K562 (cell line): ENCODE measurements around the gene KITLG. TPM values are rescaled to one million over a fixed set of nuclear protein-coding genes. Genes with fewer than 3 reads are reported as not detected.

Source experiments
- ATAC-seq: fragments of 200-7000 bp; cut with Tn5 transposase; 3 replicates; pipeline ENCODE4 v1.9.1; 2020; ENCODE audit warnings: moderate library complexity
- BruUV-seq: library from RNA; stranded (reverse); fragments of 400-500 nt; replicated peaks from 2 replicates; lab custom pipeline; 2021; lab: Mats Ljungman, UMichigan
- CTCF ChIA-PET: fragments of 300-600 bp; formaldehyde crosslinking; extraction: SDS; loops from one replicate; lab custom pipeline; 2021; ENCODE audit warnings: low intra/inter-chr PET ratio; lab: Yijun Ruan, JAX
- POLR2A ChIA-PET: fragments of 300-600, 350-650 bp; sonication (Branson Sonifier 250); formaldehyde crosslinking; extraction: SDS; loops from one replicate; lab custom pipeline; 2021; ENCODE audit warnings: antibody characterized with exemption, inconsistent platforms; lab: Yijun Ruan, JAX
- DNase-seq, 4 experiments: peaks; one replicate each; pipeline versions ENCODE4 v3.0.0 to v3.0.0-alpha.2; 2011 to 2018; ENCODE audit warnings: low spot score in 3 of 4, mixed read lengths in 3 of 4; ENCODE audit errors: extremely low read depth in 1 of 4
- FAIRE-seq: peaks from 2 replicates; lab custom pipeline; 2011; peaks lifted over from hg19 to GRCh38; lab: Jason Lieb, UNC
- H2AFZ ChIP-seq: 2 replicates; pipeline ENCODE4 v1.6.0; 2011; ENCODE audit warnings: low read depth, low read length, control low read depth, inconsistent platforms
- H3K27ac ChIP-seq: fragments of 200-600 bp; 3 replicates; pipeline ENCODE4 v1.8.0; 2011; ENCODE audit warnings: low read depth, mild to moderate bottlenecking, control low read depth, inconsistent platforms, low read length, moderate library complexity, mixed read lengths; ENCODE audit errors: extremely low read depth
- H3K27me3 ChIP-seq, 2 experiments: fragments of 300-600 bp in 1 of 2; 2 replicates in 1 of 2; 3 replicates in 1 of 2; pipeline versions ENCODE4 v1.6.0 to v1.8.0; 2011; ENCODE audit warnings: inconsistent platforms in 2 of 2, low read length in 2 of 2, mild to moderate bottlenecking in 1 of 2, mixed read lengths in 1 of 2, moderate library complexity in 1 of 2; ENCODE audit not compliant: control insufficient read depth in 2 of 2, insufficient read depth in 2 of 2
- H3K36me3 ChIP-seq: fragments of 300-600 bp; 3 replicates; pipeline ENCODE4 v1.8.0; 2011; ENCODE audit warnings: mild to moderate bottlenecking, low read length, inconsistent platforms; ENCODE audit not compliant: control insufficient read depth, insufficient read depth
- H3K4me1 ChIP-seq, 2 experiments: fragments of 200-600 bp in 1 of 2; replicated peaks in 1 of 2; 2 replicates in 1 of 2; 3 replicates in 1 of 2; pipeline versions ENCODE4 v1.5.1 to v1.8.0; 2011; ENCODE audit warnings: inconsistent platforms in 2 of 2, low read length in 2 of 2, mild to moderate bottlenecking in 1 of 2, mixed read lengths in 1 of 2, moderate library complexity in 1 of 2; ENCODE audit not compliant: control insufficient read depth in 2 of 2, insufficient read depth in 2 of 2
- H3K4me2 ChIP-seq: 2 replicates; pipeline ENCODE4 v1.6.1; 2011; ENCODE audit warnings: low read length, control low read depth, inconsistent platforms, mixed read lengths; ENCODE audit not compliant: insufficient read depth
- H3K4me3 ChIP-seq: fragments of 200-600 bp; sonication (generic), shearing (Covaris generic); 2 replicates; pipeline ENCODE4 v1.5.1; 2016; ENCODE audit warnings: control low read depth, inconsistent platforms
- H3K79me2 ChIP-seq: fragments of 200-600 bp; 3 replicates; pipeline ENCODE4 v1.8.0; 2011; ENCODE audit warnings: low read length, inconsistent platforms; ENCODE audit not compliant: control insufficient read depth, insufficient read depth
- H3K9ac ChIP-seq, 2 experiments: 2 replicates each; pipeline versions ENCODE4 v1.6.0 to v1.6.1; 2011; ENCODE audit warnings: low read depth in 2 of 2, low read length in 2 of 2, control low read depth in 1 of 2, inconsistent platforms in 1 of 2, mild to moderate bottlenecking in 1 of 2, mixed read lengths in 1 of 2; ENCODE audit not compliant: insufficient read depth in 1 of 2
- H3K9me1 ChIP-seq: one replicate; pipeline ENCODE4 v1.6.0; 2011; ENCODE audit warnings: inconsistent platforms, mild to moderate bottlenecking, low read length, moderate library complexity; ENCODE audit not compliant: control insufficient read depth, insufficient read depth
- H3K9me3 ChIP-seq: replicated peaks from 2 replicates; pipeline ENCODE4 v1.5.1; 2011; ENCODE audit warnings: low read depth, low read length, inconsistent platforms; ENCODE audit not compliant: control insufficient read depth, insufficient read depth
- H4K20me1 ChIP-seq: replicated peaks from 2 replicates; pipeline ENCODE4 v1.6.1; 2011; ENCODE audit warnings: low read length, inconsistent platforms, mixed read lengths; ENCODE audit not compliant: control insufficient read depth, insufficient read depth
- ETS2 ChIP-seq: IDR thresholded peaks from 2 replicates; pipeline ENCODE4 v1.6.1; 2016; ENCODE audit warnings: borderline replicate concordance, missing genetic modification characterization, mild to moderate bottlenecking, moderate library complexity, missing compliant biosample characterization; ENCODE audit not compliant: poor library complexity, severe bottlenecking
- FOXJ3 ChIP-seq: sonication (generic); formaldehyde crosslinking; IDR thresholded peaks from 2 replicates; pipeline ENCODE4 v1.4.0; 2020; ENCODE audit warnings: mild to moderate bottlenecking, missing genetic modification reagents
- KDM5B ChIP-seq: fragments of 200-600 bp; sonication (generic); IDR thresholded peaks from 2 replicates; pipeline ENCODE4 v1.6.1; 2012; ENCODE audit warnings: low read depth, mild to moderate bottlenecking, moderate library complexity, low read length, control low read depth, inconsistent platforms; ENCODE audit not compliant: insufficient replicate concordance
- LARP7 ChIP-seq: fragments of 450-650 bp; IDR thresholded peaks from 2 replicates; pipeline ENCODE4 v1.6.1; 2016
- SIRT6 ChIP-seq: IDR thresholded peaks from one replicate; pipeline ENCODE4 v1.6.1; 2012; ENCODE audit warnings: low read depth, mild to moderate bottlenecking, control low read depth, inconsistent platforms, low read length, moderate library complexity
- SRSF3 ChIP-seq: fragments of 200-400 bp; formaldehyde crosslinking; IDR thresholded peaks from 2 replicates; pipeline ENCODE4 v1.6.1; 2016; ENCODE audit warnings: mild to moderate bottlenecking, low read length, moderate library complexity; ENCODE audit not compliant: insufficient read depth
- WGBS: fragments of 100-300 bp; shearing (Covaris generic); methylation state at CpG from one replicate; pipeline ENCODE4 v1.1.6; 2016; ENCODE audit warnings: low coverage, mixed read lengths; ENCODE audit not compliant: insufficient coverage; ENCODE audit errors: missing lambda C conversion rate; 5-methylcytosine and 5-hydroxymethylcytosine counted together
- in situ Hi-C: fragments of 300-500 bp; cut with MboI; formaldehyde crosslinking; loops from 4 replicates; pipeline ENCODE4 v1.15.0; 2018; ENCODE audit warnings: inconsistent platforms, mixed read lengths
- intact Hi-C: fragments of 100-400 bp; cut with micrococcal nuclease; formaldehyde crosslinking; loops from 2 replicates; pipeline ENCODE4 v1.14.2; 2022
- polyA plus RNA-seq, 8 experiments: library from polyadenylated mRNA; depleted of rRNA in 4 of 8; stranded (reverse) in 5 of 8; unstranded in 3 of 8; fragments of >200 nt; fragmentation: Nextera tagmentation in 2 of 8; fragmentation: Illumina TruSeq in 1 of 8; extraction: Ambion mirVana in 2 of 8; extraction: Trizol in 1 of 8; gene quantifications; 2 replicates each; pipeline versions ENCODE4 v1.2.1 to v1.2.3, GENCODE V29; 2011 to 2014; ENCODE audit warnings: inconsistent platforms in 1 of 8, missing spikeins in 1 of 8
- total RNA-seq, 7 experiments: library from RNA; depleted of rRNA in 6 of 7; stranded (reverse); fragments of >200 nt in 6 of 7; fragmentation: Illumina TruSeq in 2 of 7; extraction: Trizol in 2 of 7; gene quantifications; 2 replicates each; pipeline versions ENCODE4 v1.2.1 to v1.2.3, GENCODE V29; 2011 to 2021; ENCODE audit warnings: low replicate concordance in 1 of 7

Gene KITLG
- total and polyA plus RNA-seq, 9 of the 15 experiments (the other 6 are each of a cell fraction or from before 2014, with no cell fraction given) = 0.04 to 0.09 (median 0.04) TPM; not detected in 6

DNA sequence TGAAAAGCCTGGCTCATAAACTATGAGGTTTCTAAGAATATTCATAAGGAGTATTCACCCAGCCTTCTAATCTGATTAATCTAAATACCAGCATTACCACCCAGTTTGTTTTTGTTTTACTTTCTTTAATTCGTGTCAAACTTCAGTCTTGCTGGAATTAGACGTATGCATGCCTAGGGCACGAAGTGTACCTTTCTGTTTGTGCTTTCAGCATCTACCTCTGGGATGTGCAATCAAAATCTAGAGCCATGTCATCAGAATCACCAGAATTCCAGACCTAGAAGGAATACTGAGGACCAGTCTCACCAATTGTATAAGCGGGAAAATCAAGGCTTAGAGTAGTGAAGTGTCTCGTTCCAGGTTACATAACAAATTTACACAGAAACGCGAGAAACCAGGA, 57.3 kb downstream of the KITLG start:
- H3K79me2 ChIP-seq = no peaks in the 10 kb centered on the region
- no TSS peak for BruUV-seq
- H3K4me2 ChIP-seq = no peak overlapping the region
- ChIA-PET CTCF (no interaction called here), POLR2A (no interaction called here)
- H3K9ac ChIP-seq = no peak overlapping the region
- no peaks in the 10 kb centered on the region for H3K36me3 ChIP-seq
- no peak overlapping the region for H3K27ac ChIP-seq
- TF ChIP-seq ETS2 (tag) (no peak), FOXJ3 (CRISPR knock-in tag) (no peak), SRSF3 (no peak)
- intact Hi-C loops = no loop called here
- in situ Hi-C loops = no loop called here
- no peaks in the 10 kb centered on the region for H3K4me1 ChIP-seq
- no peak overlapping the region for H3K4me3 ChIP-seq
- DNase-seq = no peak
- 0% methylated on average over 7 of the region's 7 CpGs for WGBS
- H4K20me1 ChIP-seq = no peaks in the 10 kb centered on the region
- ATAC-seq = no peak
- no peak for FAIRE-seq
- no peaks in the 10 kb centered on the region for H3K9me1 ChIP-seq
- no peak overlapping the region for H2AFZ ChIP-seq
- H3K27me3 ChIP-seq = no peaks in the 10 kb centered on the region
- H3K9me3 ChIP-seq = no peaks in the 10 kb centered on the region

DNA sequence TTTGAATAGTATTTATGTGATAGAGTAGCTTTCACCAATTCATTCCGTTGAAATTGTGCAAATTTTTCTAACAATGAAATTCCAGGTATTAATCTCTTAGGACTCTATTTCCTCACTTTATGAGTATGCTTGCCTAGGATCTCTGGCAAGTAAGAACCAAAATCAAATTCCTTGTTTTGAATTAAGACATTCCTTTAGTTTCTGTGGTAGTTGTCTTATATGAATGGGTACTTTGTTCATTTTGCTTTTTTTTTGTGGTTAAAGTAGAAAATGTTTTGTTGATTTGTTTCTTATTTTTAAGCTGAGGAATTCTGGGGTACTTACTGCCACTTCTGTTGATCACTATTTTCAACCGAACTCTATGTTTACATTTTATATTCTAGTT, 59.8 kb downstream of the KITLG start:
- no peak overlapping the region for H3K4me3 ChIP-seq
- H3K9ac ChIP-seq = no peak overlapping the region
- no peaks in the 10 kb centered on the region for H3K79me2 ChIP-seq
- DNase-seq (no peak), ATAC-seq (no peak)
- 6% methylated on average over 2 of the region's 2 CpGs for WGBS
- H3K27me3 ChIP-seq = no peaks in the 10 kb centered on the region
- H2AFZ ChIP-seq = no peak overlapping the region
- in situ Hi-C loops = no loop called here
- H4K20me1 ChIP-seq = no peaks in the 10 kb centered on the region
- BruUV-seq = no TSS peak
- POLR2A ChIA-PET = no interaction called here
- no peaks in the 10 kb centered on the region for H3K4me1 ChIP-seq
- TF ChIP-seq SIRT6 (no peak), LARP7 (no peak), KDM5B (no peak)
- TF ChIP-seq, all 486 proteins: peak for 0
- Histone ChIP-seq H3K9me1 (no peaks in the 10 kb centered on the region), H3K4me2 (no peak overlapping the region), H3K36me3 (no peaks in the 10 kb centered on the region), H3K27ac (no peak overlapping the region), H3K9me3 (no peaks in the 10 kb centered on the region)
- intact Hi-C loops = no loop called here
- CTCF ChIA-PET = no interaction called here
- FAIRE-seq = no peak
